ENCODE data around the gene NADK2.

DNA sequence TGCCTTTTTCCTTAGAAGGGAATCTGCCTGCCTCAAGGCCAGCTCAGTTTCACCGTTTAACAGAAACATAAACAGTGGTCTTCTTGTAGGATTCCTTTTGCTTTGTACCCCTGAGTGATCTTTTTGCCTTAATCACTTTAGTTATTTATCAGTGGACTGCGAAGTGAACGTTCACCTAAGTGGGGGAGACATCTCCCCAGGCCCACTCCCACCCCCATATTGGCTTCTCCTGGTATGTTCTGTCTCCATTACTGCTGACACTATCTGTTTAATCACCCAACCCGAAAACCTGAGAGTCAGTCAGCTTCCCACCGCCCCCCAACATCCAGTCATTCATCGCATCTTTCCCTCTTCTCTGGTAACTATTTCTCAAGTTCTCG is 88.4 kb downstream of the NADK2 start:
- TF ChIP-seq, protein P1, sequence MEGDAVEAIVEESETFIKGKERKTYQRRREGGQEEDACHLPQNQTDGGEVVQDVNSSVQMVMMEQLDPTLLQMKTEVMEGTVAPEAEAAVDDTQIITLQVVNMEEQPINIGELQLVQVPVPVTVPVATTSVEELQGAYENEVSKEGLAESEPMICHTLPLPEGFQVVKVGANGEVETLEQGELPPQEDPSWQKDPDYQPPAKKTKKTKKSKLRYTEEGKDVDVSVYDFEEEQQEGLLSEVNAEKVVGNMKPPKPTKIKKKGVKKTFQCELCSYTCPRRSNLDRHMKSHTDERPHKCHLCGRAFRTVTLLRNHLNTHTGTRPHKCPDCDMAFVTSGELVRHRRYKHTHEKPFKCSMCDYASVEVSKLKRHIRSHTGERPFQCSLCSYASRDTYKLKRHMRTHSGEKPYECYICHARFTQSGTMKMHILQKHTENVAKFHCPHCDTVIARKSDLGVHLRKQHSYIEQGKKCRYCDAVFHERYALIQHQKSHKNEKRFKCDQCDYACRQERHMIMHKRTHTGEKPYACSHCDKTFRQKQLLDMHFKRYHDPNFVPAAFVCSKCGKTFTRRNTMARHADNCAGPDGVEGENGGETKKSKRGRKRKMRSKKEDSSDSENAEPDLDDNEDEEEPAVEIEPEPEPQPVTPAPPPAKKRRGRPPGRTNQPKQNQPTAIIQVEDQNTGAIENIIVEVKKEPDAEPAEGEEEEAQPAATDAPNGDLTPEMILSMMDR (conservative IDR thresholded peaks at IDR 0.05 in 1 of 2, IDR thresholded peaks at IDR 0.05 in 1 of 2; ENCODE audit: low read depth in 1 of 2, low read length in 2 of 2) = no peak
- no peak for TF ChIP-seq EZH2 (IDR thresholded peaks at IDR 0.05; ENCODE audit: low read length, missing control alignments)
